ENCODE data around the gene PSTPIP1.

- no peak for TF ChIP-seq EZH2 (IDR thresholded peaks at IDR 0.05; ENCODE audit: low read depth, low read length, severe bottlenecking)
- TF ChIP-seq JUND (IDR thresholded peaks at IDR 0.05; ENCODE audit: low read length) = no peak
- no peak for TF ChIP-seq CBX8 (IDR thresholded peaks at IDR 0.05; ENCODE audit: borderline replicate concordance, low read depth, low read length)
- no peak for TF ChIP-seq SP1 (IDR thresholded peaks at IDR 0.05; ENCODE audit: low read depth, low read length)
These were observed 41.1 kb downstream of the PSTPIP1 start for GRCh38 chr15:77035999-77036471.
